Measurements from ENCODE around the gene TACR2.

TACR2 gene

GRCh38 chr10:69361303-69361614 is 55.5 kb downstream of the TACR2 start:
- Histone ChIP-seq H3K4me1 (ENCODE audit: insufficient read depth, low read length) (no peaks in the 10 kb centered on the region; the same call in none of the 2 replicates), H3K36me3 (ENCODE audit: insufficient read depth, low read depth, low read length) (peaks cover 40% of the 10 kb centered on the region), H3K27ac (ENCODE audit: low read length) (no peak overlapping the region), H3K9me3 (ENCODE audit: insufficient read depth, low read depth, low read length) (no peaks in the 10 kb centered on the region), H3K9ac (ENCODE audit: low read depth, low read length) (no peak overlapping the region), H3K27me3 (ENCODE audit: insufficient read depth, low read length) (no peaks in the 10 kb centered on the region), H3K4me3 (ENCODE audit: low read length) (no peak overlapping the region)

GRCh38 chr10:69360485-69361302 is 56.0 kb downstream of the TACR2 start:
- Histone ChIP-seq H3K27me3 (ENCODE audit: insufficient read depth, low read length) (no peaks in the 10 kb centered on the region), H3K9me3 (ENCODE audit: insufficient read depth, low read depth, low read length) (no peaks in the 10 kb centered on the region), H3K4me3 (ENCODE audit: low read length) (no peak overlapping the region), H3K27ac (ENCODE audit: low read length) (no peak overlapping the region), H3K36me3 (ENCODE audit: insufficient read depth, low read depth, low read length) (peaks cover 35% of the 10 kb centered on the region), H3K4me1 (ENCODE audit: insufficient read depth, low read length) (no peaks in the 10 kb centered on the region; the same call in none of the 2 replicates), H3K9ac (ENCODE audit: low read depth, low read length) (no peak overlapping the region)

- Histone ChIP-seq H3K27me3 (ENCODE audit: insufficient read depth, low read length) (no peaks in the 10 kb centered on the region), H3K36me3 (ENCODE audit: insufficient read depth, low read depth, low read length) (peaks cover 24% of the 10 kb centered on the region), H3K9me3 (ENCODE audit: insufficient read depth, low read depth, low read length) (no peaks in the 10 kb centered on the region), H3K9ac (ENCODE audit: low read depth, low read length) (no peak overlapping the region), H3K27ac (ENCODE audit: low read length) (no peak overlapping the region), H3K4me3 (ENCODE audit: low read length) (no peak overlapping the region), H3K4me1 (ENCODE audit: insufficient read depth, low read length) (no peaks in the 10 kb centered on the region; the same call in none of the 2 replicates)
Measured at GRCh38 chr10:69359594-69359993, 57.1 kb downstream of the TACR2 start.

- Histone ChIP-seq H3K27me3 (ENCODE audit: insufficient read depth, low read length) (no peaks in the 10 kb centered on the region), H3K4me1 (ENCODE audit: insufficient read depth, low read length) (no peaks in the 10 kb centered on the region; the same call in none of the 2 replicates), H3K9ac (ENCODE audit: low read depth, low read length) (no peak overlapping the region), H3K9me3 (ENCODE audit: insufficient read depth, low read depth, low read length) (no peaks in the 10 kb centered on the region), H3K36me3 (ENCODE audit: insufficient read depth, low read depth, low read length) (peaks cover 22% of the 10 kb centered on the region), H3K27ac (ENCODE audit: low read length) (no peak overlapping the region), H3K4me3 (ENCODE audit: low read length) (no peak overlapping the region)
Measured at GRCh38 chr10:69359148-69359547, 57.6 kb downstream of the TACR2 start.

GRCh38 chr10:69358148-69358795 is 58.4 kb downstream of the TACR2 start:
- Histone ChIP-seq H3K4me3 (ENCODE audit: low read length) (no peak overlapping the region), H3K36me3 (ENCODE audit: insufficient read depth, low read depth, low read length) (peaks cover 22% of the 10 kb centered on the region), H3K4me1 (ENCODE audit: insufficient read depth, low read length) (no peaks in the 10 kb centered on the region; the same call in none of the 2 replicates), H3K9me3 (ENCODE audit: insufficient read depth, low read depth, low read length) (no peaks in the 10 kb centered on the region), H3K27ac (ENCODE audit: low read length) (no peak overlapping the region), H3K9ac (ENCODE audit: low read depth, low read length) (no peak overlapping the region), H3K27me3 (ENCODE audit: insufficient read depth, low read length) (no peaks in the 10 kb centered on the region)

GRCh38 chr10:69356187-69356586 is 60.5 kb downstream of the TACR2 start:
- peaks cover 10% of the 10 kb centered on the region; the same call in 1 of the 2 replicates for H3K4me1 ChIP-seq (ENCODE audit: insufficient read depth, low read length)
- H3K4me3 ChIP-seq (ENCODE audit: low read length): no peak overlapping the region
- H3K9ac ChIP-seq (ENCODE audit: low read depth, low read length): no peak overlapping the region
- H3K27me3 ChIP-seq (ENCODE audit: insufficient read depth, low read length): no peaks in the 10 kb centered on the region
- H3K9me3 ChIP-seq (ENCODE audit: insufficient read depth, low read depth, low read length): no peaks in the 10 kb centered on the region
- H3K27ac ChIP-seq (ENCODE audit: low read length): no peak overlapping the region
- H3K36me3 ChIP-seq (ENCODE audit: insufficient read depth, low read depth, low read length): peaks cover 18% of the 10 kb centered on the region

- Histone ChIP-seq H3K4me3 (ENCODE audit: low read length) (no peak overlapping the region), H3K36me3 (ENCODE audit: insufficient read depth, low read depth, low read length) (peaks cover 8% of the 10 kb centered on the region; the same call in 1 of the 2 replicates), H3K27me3 (ENCODE audit: insufficient read depth, low read length) (no peaks in the 10 kb centered on the region)
Measured at GRCh38 chr10:69353977-69354635, 62.6 kb downstream of the TACR2 start.

More at GRCh38 chr10:69353977-69354635, 62.6 kb downstream of the TACR2 start:
- Histone ChIP-seq H3K9ac (ENCODE audit: low read depth, low read length) (no peak overlapping the region), H3K27ac (ENCODE audit: low read length) (no peak overlapping the region), H3K9me3 (ENCODE audit: insufficient read depth, low read depth, low read length) (no peaks in the 10 kb centered on the region), H3K4me1 (ENCODE audit: insufficient read depth, low read length) (peaks cover 11% of the 10 kb centered on the region; the same call in 1 of the 2 replicates)
